WTC11 (cell line): ENCODE data around the gene CALML3. TPM values are rescaled to one million over a fixed set of nuclear protein-coding genes. Genes with fewer than 3 reads are reported as not detected.

Experiments
- ATAC-seq: fragments of 200-7000 bp; cut with Tn5 transposase; 2 replicates; pipeline ENCODE4 v1.10.0; 2021; ENCODE audit warnings: mild to moderate bottlenecking, moderate library complexity
- CTCF ChIA-PET: fragments of 300-600 bp; sonication (Branson Sonifier 250); formaldehyde crosslinking; loops from one replicate; lab custom pipeline; 2021; ENCODE audit warnings: antibody characterized with exemption; lab: Charles Lee
- POLR2A ChIA-PET: fragments of 350-600 bp; sonication (Branson Sonifier 250); formaldehyde crosslinking; loops from one replicate; lab custom pipeline; 2021; ENCODE audit warnings: antibody characterized with exemption; lab: Charles Lee
- DNase-seq: peaks from one replicate; pipeline ENCODE4 v3.0.0; 2021; ENCODE audit warnings: low spot score
- H3K27ac Mint-ChIP-seq: 2 replicates; pipeline ENCODE4 v1.8.0; 2021; ENCODE audit warnings: mixed read lengths
- H3K27me3 Mint-ChIP-seq: 2 replicates; pipeline ENCODE4 v1.8.0; 2021; ENCODE audit warnings: low read depth, mild to moderate bottlenecking, moderate library complexity, mixed read lengths
- H3K36me3 Mint-ChIP-seq: 2 replicates; pipeline ENCODE4 v1.8.0; 2021; ENCODE audit warnings: mixed read lengths
- H3K4me1 Mint-ChIP-seq: 2 replicates; pipeline ENCODE4 v1.8.0; 2022; ENCODE audit warnings: mixed read lengths
- H3K4me3 Mint-ChIP-seq: 2 replicates; pipeline ENCODE4 v1.8.0; 2021; ENCODE audit warnings: mild to moderate bottlenecking, moderate library complexity, mixed read lengths
- H3K9me3 Mint-ChIP-seq: 2 replicates; pipeline ENCODE4 v1.8.0; 2021; ENCODE audit warnings: mixed read lengths
- MYBL2 ChIP-seq: sonication (generic); formaldehyde crosslinking; IDR thresholded peaks from 2 replicates; pipeline ENCODE4 v1.8.1; 2023; ENCODE audit warnings: mild to moderate bottlenecking, moderate library complexity, missing genetic modification reagents
- TEAD4 ChIP-seq: sonication (generic); formaldehyde crosslinking; IDR thresholded peaks from 2 replicates; pipeline ENCODE4 v1.8.0; 2022; ENCODE audit warnings: mild to moderate bottlenecking, missing genetic modification reagents
- total RNA-seq: library from RNA; stranded (reverse); gene quantifications from 3 replicates; pipeline ENCODE4 v1.2.3, GENCODE V29; 2021
- TF ChIP-seq, protein P1 (sequence below): sonication (generic); formaldehyde crosslinking; IDR thresholded peaks from 2 replicates; pipeline ENCODE4 v1.8.1; 2023; ENCODE audit warnings: mild to moderate bottlenecking, missing genetic modification reagents
- TF ChIP-seq, protein P2 (sequence below): sonication (generic); formaldehyde crosslinking; IDR thresholded peaks from 2 replicates; pipeline ENCODE4 v1.8.0; 2023; ENCODE audit warnings: missing genetic modification reagents, mild to moderate bottlenecking, borderline replicate concordance
- TF ChIP-seq, protein P3 (sequence below): sonication (generic); formaldehyde crosslinking; IDR thresholded peaks from 2 replicates; pipeline ENCODE4 v1.8.0; 2023; ENCODE audit warnings: mild to moderate bottlenecking, missing genetic modification reagents
- TF ChIP-seq, protein P4 (sequence below): sonication (generic); formaldehyde crosslinking; IDR thresholded peaks from 2 replicates; pipeline ENCODE4 v1.8.1; 2022; ENCODE audit warnings: mild to moderate bottlenecking, missing genetic modification reagents, moderate library complexity, borderline replicate concordance
- TF ChIP-seq, protein P5 (sequence below): sonication (generic); formaldehyde crosslinking; IDR thresholded peaks from 2 replicates; pipeline ENCODE4 v1.8.1; 2022; ENCODE audit warnings: low read depth, mild to moderate bottlenecking, moderate library complexity, missing genetic modification reagents, borderline replicate concordance
- TF ChIP-seq, protein P6 (sequence below): sonication (generic); formaldehyde crosslinking; IDR thresholded peaks from 2 replicates; pipeline ENCODE4 v1.8.1; 2022; ENCODE audit warnings: mild to moderate bottlenecking, moderate library complexity, missing genetic modification reagents
- TF ChIP-seq, protein P7 (sequence below): fragments of 250-450 bp; sonication (Bioruptor Pico); IDR thresholded peaks from 2 replicates; pipeline ENCODE4 v1.9.0; 2021; ENCODE audit warnings: mild to moderate bottlenecking

CALML3 gene
- total RNA-seq, 1 experiment from 2014 or later: not detected

DNA sequence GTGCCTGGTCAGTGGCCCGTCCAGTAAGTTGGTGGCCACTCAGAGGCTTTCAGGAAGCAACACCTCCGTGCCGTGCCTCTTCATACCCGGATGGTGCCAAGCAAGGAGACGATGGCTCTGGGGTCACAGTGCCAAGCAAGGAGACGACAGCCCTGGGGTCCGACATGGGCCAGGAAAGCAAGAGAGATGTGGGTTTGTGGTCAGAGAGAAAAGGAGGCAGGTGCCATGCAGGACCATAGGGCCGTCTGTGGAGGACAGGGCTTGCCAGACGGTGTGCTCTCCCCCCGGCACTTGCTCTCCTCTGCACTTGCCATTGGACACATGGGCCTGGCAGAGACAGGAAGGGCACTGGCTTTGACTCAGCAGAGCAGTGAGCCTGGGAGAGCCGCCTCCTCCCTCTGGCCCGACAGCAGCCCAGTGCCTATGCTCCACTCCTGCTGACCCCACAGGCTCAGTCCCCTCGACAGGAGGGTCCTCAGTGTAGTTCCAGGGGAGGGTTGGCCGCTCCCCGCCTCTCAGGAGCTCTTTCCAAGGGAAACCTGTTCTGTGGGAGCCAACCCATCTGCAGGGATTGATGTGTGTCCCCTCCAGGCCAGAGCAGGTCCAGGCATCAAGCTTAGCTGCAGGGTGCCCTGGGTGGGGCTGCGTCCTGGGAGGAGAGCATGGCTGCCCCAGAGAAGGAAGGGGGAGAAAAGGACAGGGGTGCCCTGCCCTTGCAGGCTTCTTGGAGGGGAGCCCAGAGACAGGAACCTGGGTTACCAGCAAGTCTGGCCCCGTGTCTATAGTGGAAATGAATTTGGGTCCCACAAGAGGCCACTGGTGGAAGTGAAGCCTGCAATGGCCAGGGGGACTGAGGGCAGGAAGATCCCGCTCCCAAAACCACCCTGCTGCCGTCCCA lies 17.8 kb upstream of the CALML3 start (continued):
- TF ChIP-seq, protein P1, sequence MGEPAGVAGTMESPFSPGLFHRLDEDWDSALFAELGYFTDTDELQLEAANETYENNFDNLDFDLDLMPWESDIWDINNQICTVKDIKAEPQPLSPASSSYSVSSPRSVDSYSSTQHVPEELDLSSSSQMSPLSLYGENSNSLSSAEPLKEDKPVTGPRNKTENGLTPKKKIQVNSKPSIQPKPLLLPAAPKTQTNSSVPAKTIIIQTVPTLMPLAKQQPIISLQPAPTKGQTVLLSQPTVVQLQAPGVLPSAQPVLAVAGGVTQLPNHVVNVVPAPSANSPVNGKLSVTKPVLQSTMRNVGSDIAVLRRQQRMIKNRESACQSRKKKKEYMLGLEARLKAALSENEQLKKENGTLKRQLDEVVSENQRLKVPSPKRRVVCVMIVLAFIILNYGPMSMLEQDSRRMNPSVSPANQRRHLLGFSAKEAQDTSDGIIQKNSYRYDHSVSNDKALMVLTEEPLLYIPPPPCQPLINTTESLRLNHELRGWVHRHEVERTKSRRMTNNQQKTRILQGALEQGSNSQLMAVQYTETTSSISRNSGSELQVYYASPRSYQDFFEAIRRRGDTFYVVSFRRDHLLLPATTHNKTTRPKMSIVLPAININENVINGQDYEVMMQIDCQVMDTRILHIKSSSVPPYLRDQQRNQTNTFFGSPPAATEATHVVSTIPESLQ (CRISPR knock-in tag): no peak
- TF ChIP-seq, protein P2, sequence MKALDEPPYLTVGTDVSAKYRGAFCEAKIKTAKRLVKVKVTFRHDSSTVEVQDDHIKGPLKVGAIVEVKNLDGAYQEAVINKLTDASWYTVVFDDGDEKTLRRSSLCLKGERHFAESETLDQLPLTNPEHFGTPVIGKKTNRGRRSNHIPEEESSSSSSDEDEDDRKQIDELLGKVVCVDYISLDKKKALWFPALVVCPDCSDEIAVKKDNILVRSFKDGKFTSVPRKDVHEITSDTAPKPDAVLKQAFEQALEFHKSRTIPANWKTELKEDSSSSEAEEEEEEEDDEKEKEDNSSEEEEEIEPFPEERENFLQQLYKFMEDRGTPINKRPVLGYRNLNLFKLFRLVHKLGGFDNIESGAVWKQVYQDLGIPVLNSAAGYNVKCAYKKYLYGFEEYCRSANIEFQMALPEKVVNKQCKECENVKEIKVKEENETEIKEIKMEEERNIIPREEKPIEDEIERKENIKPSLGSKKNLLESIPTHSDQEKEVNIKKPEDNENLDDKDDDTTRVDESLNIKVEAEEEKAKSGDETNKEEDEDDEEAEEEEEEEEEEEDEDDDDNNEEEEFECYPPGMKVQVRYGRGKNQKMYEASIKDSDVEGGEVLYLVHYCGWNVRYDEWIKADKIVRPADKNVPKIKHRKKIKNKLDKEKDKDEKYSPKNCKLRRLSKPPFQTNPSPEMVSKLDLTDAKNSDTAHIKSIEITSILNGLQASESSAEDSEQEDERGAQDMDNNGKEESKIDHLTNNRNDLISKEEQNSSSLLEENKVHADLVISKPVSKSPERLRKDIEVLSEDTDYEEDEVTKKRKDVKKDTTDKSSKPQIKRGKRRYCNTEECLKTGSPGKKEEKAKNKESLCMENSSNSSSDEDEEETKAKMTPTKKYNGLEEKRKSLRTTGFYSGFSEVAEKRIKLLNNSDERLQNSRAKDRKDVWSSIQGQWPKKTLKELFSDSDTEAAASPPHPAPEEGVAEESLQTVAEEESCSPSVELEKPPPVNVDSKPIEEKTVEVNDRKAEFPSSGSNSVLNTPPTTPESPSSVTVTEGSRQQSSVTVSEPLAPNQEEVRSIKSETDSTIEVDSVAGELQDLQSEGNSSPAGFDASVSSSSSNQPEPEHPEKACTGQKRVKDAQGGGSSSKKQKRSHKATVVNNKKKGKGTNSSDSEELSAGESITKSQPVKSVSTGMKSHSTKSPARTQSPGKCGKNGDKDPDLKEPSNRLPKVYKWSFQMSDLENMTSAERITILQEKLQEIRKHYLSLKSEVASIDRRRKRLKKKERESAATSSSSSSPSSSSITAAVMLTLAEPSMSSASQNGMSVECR (CRISPR knock-in tag): no peak
- TF ChIP-seq TEAD4 (CRISPR knock-in tag): no peak
- TF ChIP-seq, protein P3, sequence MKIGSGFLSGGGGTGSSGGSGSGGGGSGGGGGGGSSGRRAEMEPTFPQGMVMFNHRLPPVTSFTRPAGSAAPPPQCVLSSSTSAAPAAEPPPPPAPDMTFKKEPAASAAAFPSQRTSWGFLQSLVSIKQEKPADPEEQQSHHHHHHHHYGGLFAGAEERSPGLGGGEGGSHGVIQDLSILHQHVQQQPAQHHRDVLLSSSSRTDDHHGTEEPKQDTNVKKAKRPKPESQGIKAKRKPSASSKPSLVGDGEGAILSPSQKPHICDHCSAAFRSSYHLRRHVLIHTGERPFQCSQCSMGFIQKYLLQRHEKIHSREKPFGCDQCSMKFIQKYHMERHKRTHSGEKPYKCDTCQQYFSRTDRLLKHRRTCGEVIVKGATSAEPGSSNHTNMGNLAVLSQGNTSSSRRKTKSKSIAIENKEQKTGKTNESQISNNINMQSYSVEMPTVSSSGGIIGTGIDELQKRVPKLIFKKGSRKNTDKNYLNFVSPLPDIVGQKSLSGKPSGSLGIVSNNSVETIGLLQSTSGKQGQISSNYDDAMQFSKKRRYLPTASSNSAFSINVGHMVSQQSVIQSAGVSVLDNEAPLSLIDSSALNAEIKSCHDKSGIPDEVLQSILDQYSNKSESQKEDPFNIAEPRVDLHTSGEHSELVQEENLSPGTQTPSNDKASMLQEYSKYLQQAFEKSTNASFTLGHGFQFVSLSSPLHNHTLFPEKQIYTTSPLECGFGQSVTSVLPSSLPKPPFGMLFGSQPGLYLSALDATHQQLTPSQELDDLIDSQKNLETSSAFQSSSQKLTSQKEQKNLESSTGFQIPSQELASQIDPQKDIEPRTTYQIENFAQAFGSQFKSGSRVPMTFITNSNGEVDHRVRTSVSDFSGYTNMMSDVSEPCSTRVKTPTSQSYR (CRISPR knock-in tag): no peak
- TF ChIP-seq, protein P4, sequence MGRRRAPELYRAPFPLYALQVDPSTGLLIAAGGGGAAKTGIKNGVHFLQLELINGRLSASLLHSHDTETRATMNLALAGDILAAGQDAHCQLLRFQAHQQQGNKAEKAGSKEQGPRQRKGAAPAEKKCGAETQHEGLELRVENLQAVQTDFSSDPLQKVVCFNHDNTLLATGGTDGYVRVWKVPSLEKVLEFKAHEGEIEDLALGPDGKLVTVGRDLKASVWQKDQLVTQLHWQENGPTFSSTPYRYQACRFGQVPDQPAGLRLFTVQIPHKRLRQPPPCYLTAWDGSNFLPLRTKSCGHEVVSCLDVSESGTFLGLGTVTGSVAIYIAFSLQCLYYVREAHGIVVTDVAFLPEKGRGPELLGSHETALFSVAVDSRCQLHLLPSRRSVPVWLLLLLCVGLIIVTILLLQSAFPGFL (CRISPR knock-in tag): no peak
- TF ChIP-seq, protein P5, sequence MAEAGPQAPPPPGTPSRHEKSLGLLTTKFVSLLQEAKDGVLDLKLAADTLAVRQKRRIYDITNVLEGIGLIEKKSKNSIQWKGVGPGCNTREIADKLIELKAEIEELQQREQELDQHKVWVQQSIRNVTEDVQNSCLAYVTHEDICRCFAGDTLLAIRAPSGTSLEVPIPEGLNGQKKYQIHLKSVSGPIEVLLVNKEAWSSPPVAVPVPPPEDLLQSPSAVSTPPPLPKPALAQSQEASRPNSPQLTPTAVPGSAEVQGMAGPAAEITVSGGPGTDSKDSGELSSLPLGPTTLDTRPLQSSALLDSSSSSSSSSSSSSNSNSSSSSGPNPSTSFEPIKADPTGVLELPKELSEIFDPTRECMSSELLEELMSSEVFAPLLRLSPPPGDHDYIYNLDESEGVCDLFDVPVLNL: no peak

DNA sequence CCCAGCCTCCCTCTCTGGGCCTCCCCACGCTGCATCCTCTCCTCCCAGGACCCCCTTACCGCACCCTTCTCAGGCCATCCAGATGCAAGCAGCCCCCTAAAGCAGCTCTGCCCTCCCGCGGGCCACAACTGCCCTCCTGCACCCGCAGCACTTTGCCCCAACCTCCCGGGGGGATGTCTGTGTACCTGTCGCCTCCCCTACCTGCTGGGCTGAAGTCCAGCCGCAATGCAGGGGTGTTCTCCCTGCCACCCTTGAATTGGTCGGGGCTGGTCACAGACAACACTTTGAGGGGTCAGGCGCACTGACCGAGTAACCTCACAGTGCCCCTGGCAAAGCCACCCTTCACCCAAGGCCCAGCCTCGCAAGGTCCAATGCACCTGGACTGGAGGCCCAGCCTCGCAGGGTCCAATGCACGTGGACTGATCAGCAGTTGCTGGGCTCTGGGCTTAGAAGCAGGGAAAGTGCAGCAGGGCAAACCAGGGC lies 17.1 kb upstream of the CALML3 start:
- ChIA-PET CTCF (no interaction called here), POLR2A (no interaction called here)
- Mint-ChIP-seq H3K4me3 (no peak overlapping the region), H3K27ac (no peak overlapping the region), H3K4me1 (peaks cover 30% of the 10 kb centered on the region), H3K36me3 (no peaks in the 10 kb centered on the region), H3K9me3 (no peaks in the 10 kb centered on the region), H3K27me3 (no peaks in the 10 kb centered on the region; the same call in 1 of the 2 replicates)
- no peak for DNase-seq
- no peak for ATAC-seq
- TF ChIP-seq MYBL2: no peak
- TF ChIP-seq, protein P2 (CRISPR knock-in tag): no peak
- TF ChIP-seq, protein P6, sequence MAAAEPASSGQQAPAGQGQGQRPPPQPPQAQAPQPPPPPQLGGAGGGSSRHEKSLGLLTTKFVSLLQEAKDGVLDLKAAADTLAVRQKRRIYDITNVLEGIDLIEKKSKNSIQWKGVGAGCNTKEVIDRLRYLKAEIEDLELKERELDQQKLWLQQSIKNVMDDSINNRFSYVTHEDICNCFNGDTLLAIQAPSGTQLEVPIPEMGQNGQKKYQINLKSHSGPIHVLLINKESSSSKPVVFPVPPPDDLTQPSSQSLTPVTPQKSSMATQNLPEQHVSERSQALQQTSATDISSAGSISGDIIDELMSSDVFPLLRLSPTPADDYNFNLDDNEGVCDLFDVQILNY (CRISPR knock-in tag): no peak
- TF ChIP-seq, protein P7, sequence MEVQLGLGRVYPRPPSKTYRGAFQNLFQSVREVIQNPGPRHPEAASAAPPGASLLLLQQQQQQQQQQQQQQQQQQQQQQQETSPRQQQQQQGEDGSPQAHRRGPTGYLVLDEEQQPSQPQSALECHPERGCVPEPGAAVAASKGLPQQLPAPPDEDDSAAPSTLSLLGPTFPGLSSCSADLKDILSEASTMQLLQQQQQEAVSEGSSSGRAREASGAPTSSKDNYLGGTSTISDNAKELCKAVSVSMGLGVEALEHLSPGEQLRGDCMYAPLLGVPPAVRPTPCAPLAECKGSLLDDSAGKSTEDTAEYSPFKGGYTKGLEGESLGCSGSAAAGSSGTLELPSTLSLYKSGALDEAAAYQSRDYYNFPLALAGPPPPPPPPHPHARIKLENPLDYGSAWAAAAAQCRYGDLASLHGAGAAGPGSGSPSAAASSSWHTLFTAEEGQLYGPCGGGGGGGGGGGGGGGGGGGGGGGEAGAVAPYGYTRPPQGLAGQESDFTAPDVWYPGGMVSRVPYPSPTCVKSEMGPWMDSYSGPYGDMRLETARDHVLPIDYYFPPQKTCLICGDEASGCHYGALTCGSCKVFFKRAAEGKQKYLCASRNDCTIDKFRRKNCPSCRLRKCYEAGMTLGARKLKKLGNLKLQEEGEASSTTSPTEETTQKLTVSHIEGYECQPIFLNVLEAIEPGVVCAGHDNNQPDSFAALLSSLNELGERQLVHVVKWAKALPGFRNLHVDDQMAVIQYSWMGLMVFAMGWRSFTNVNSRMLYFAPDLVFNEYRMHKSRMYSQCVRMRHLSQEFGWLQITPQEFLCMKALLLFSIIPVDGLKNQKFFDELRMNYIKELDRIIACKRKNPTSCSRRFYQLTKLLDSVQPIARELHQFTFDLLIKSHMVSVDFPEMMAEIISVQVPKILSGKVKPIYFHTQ (CRISPR knock-in tag): no peak
